Endothelial cell of umbilical vein (primary cell): ENCODE measurements around the gene MAPK8IP3. TPM values are rescaled to one million over a fixed set of nuclear protein-coding genes. Genes with fewer than 3 reads are reported as not detected.

Experiments used
- Bru-seq: library from RNA; stranded (reverse); fragments of 400-500 nt; gene quantifications from one replicate; lab custom pipeline; 2021; lab: Mats Ljungman, UMichigan
- BruChase-seq, 2 experiments: library from RNA; stranded (reverse); fragments of 400-500 nt; gene quantifications; one replicate each; lab custom pipeline; 2021; lab: Mats Ljungman, UMichigan
- BruUV-seq: library from RNA; stranded (reverse); fragments of 400-500 nt; replicated peaks from 2 replicates; lab custom pipeline; 2021; lab: Mats Ljungman, UMichigan
- CTCF ChIA-PET: fragments of 300-600, 350-600 bp; sonication (Branson Sonifier 250); formaldehyde crosslinking; loops from one replicate; lab custom pipeline; 2021; ENCODE audit warnings: antibody characterized with exemption, inconsistent platforms; lab: Charles Lee
- POLR2A ChIA-PET: fragments of 300-600, 350-600 bp; sonication (Branson Sonifier 250); formaldehyde crosslinking; loops from one replicate; lab custom pipeline; 2021; ENCODE audit warnings: antibody characterized with exemption, inconsistent platforms; lab: Charles Lee
- DNase-seq: peaks from one replicate; pipeline ENCODE4 v3.0.0-alpha.2; 2011; ENCODE audit warnings: low read depth, low spot score
- FAIRE-seq: peaks from 2 replicates; lab custom pipeline; 2011; peaks lifted over from hg19 to GRCh38; lab: Jason Lieb, UNC
- H2AFZ ChIP-seq: 2 replicates; pipeline ENCODE4 v1.6.0; 2012; ENCODE audit warnings: low read depth, low read length, control low read depth, inconsistent platforms
- H3K27ac ChIP-seq: 2 replicates; pipeline ENCODE4 v1.5.1; 2011; ENCODE audit warnings: low read depth, mild to moderate bottlenecking, control low read depth, low read length, moderate library complexity; ENCODE audit not compliant: insufficient read depth
- H3K27me3 ChIP-seq, 2 experiments: 2 replicates each; pipeline versions ENCODE4 v1.6.0 to v1.6.1; 2011; ENCODE audit warnings: low read length in 2 of 2, mixed read lengths in 1 of 2; ENCODE audit not compliant: control insufficient read depth in 2 of 2, insufficient read depth in 2 of 2
- H3K36me3 ChIP-seq, 2 experiments: 2 replicates in 1 of 2; 3 replicates in 1 of 2; pipeline ENCODE4 v1.5.1; 2011; ENCODE audit warnings: low read length in 2 of 2, mild to moderate bottlenecking in 1 of 2, moderate library complexity in 1 of 2; ENCODE audit not compliant: control insufficient read depth in 2 of 2, insufficient read depth in 2 of 2; ENCODE audit errors: extremely low read depth in 1 of 2
- H3K4me1 ChIP-seq: 3 replicates; pipeline ENCODE4 v1.5.1; 2011; ENCODE audit warnings: mild to moderate bottlenecking, low read length; ENCODE audit not compliant: control insufficient read depth, insufficient read depth; ENCODE audit errors: extremely low read depth
- H3K4me2 ChIP-seq: 2 replicates; pipeline ENCODE4 v1.6.1; 2011; ENCODE audit warnings: low read length, control low read depth, mixed read lengths; ENCODE audit not compliant: insufficient read depth
- H3K4me3 ChIP-seq, 3 experiments: fragments of 200-600 bp in 1 of 3; sonication (generic), shearing (Covaris generic) in 1 of 3; replicated peaks in 1 of 3; 2 replicates each; pipeline ENCODE4 v1.5.1; 2011 to 2016; ENCODE audit warnings: control low read depth in 3 of 3, low read length in 3 of 3, mild to moderate bottlenecking in 2 of 3, inconsistent platforms in 1 of 3, low read depth in 1 of 3, moderate library complexity in 1 of 3; ENCODE audit not compliant: insufficient read depth in 1 of 3
- H3K79me2 ChIP-seq: 2 replicates; pipeline ENCODE4 v1.6.0; 2012; ENCODE audit warnings: low read length, inconsistent platforms; ENCODE audit not compliant: control insufficient read depth, insufficient read depth
- H3K9ac ChIP-seq: replicated peaks from 2 replicates; pipeline ENCODE3; 2011; ENCODE audit warnings: low read length, control low read depth; ENCODE audit not compliant: insufficient read depth; ENCODE audit errors: extremely low read depth
- H3K9me1 ChIP-seq: replicated peaks from 3 replicates; pipeline ENCODE4 v1.6.0; 2011; ENCODE audit warnings: mild to moderate bottlenecking, low read length; ENCODE audit not compliant: control insufficient read depth, insufficient read depth; ENCODE audit errors: extremely low read depth
- H3K9me3 ChIP-seq: replicated peaks from 2 replicates; pipeline ENCODE4 v1.5.1; 2012; ENCODE audit warnings: low read length, inconsistent platforms; ENCODE audit not compliant: control insufficient read depth, insufficient read depth
- H4K20me1 ChIP-seq: replicated peaks from 2 replicates; pipeline ENCODE3; 2011; ENCODE audit warnings: mild to moderate bottlenecking, low read length; ENCODE audit not compliant: control insufficient read depth, insufficient read depth; ENCODE audit errors: extremely low read depth
- EZH2 ChIP-seq: IDR thresholded peaks from 2 replicates; pipeline ENCODE4 v1.6.1; 2012; ENCODE audit warnings: borderline replicate concordance, low read depth, mild to moderate bottlenecking, moderate library complexity, low read length, inconsistent platforms; ENCODE audit not compliant: severe bottlenecking
- FOS ChIP-seq: IDR thresholded peaks from 2 replicates; pipeline ENCODE4 v1.6.1; 2011; ENCODE audit warnings: mild to moderate bottlenecking, low read length, moderate library complexity, borderline replicate concordance; ENCODE audit not compliant: insufficient read depth
- GATA2 ChIP-seq: IDR thresholded peaks from 2 replicates; pipeline ENCODE4 v1.7.0; 2011; ENCODE audit warnings: low read depth, mild to moderate bottlenecking, moderate library complexity, mixed read lengths, low read length; ENCODE audit not compliant: insufficient read length, insufficient read depth
- JUN ChIP-seq: IDR thresholded peaks from 2 replicates; pipeline ENCODE4 v1.6.1; 2011; ENCODE audit warnings: borderline replicate concordance, low read depth; ENCODE audit not compliant: insufficient read length, insufficient read depth
- MYC ChIP-seq: IDR thresholded peaks from one replicate; pipeline ENCODE4 v1.6.1; 2011; ENCODE audit warnings: mild to moderate bottlenecking, low read depth, low read length
- POLR2A ChIP-seq: IDR thresholded peaks from 2 replicates; pipeline ENCODE4 v1.6.1; 2012; ENCODE audit warnings: low read depth, mild to moderate bottlenecking, control low read depth, low read length
- POLR2AphosphoS5 ChIP-seq: IDR thresholded peaks from 2 replicates; pipeline ENCODE4 v1.6.1; 2012; ENCODE audit warnings: low read depth, mild to moderate bottlenecking, control low read depth, low read length, moderate library complexity; ENCODE audit not compliant: insufficient read depth
- dilution Hi-C: fragments of 300-500 bp; cut with MboI; formaldehyde crosslinking; loops from one replicate; pipeline ENCODE4 v1.15.0; 2019; ENCODE audit warnings: low sequenced_read_pairs; ENCODE audit not compliant: extremely low pct_ligation_motif_present
- intact Hi-C: fragments of 100-400 bp; cut with micrococcal nuclease; formaldehyde crosslinking; loops from one replicate; pipeline ENCODE4 v1.10.0; 2022
- long read RNA-seq: library from polyadenylated mRNA; stranded (forward); transcript quantifications from one replicate; pipeline ENCODE4 v2.0.0, GENCODE V29; 2021
- polyA minus RNA-seq, 3 experiments: library from RNA; depleted of rRNA, polyadenylated mRNA; stranded (reverse); fragments of >200 nt; gene quantifications; 1 replicate in 1 of 3; 2 replicates in 2 of 3; pipeline ENCODE4 v1.2.3, GENCODE V29; 2011
- polyA plus RNA-seq, 4 experiments: library from polyadenylated mRNA; depleted of rRNA in 3 of 4; stranded (reverse) in 3 of 4; unstranded in 1 of 4; fragments of >200 nt; gene quantifications; 2 replicates each; pipeline versions ENCODE4 v1.2.1 to v1.2.3, GENCODE V29; 2011 to 2012; ENCODE audit warnings: missing spikeins in 1 of 4
- total RNA-seq: library from RNA; stranded (reverse); gene quantifications from 2 replicates; pipeline ENCODE4 v1.2.3, GENCODE V29; 2021
- TF ChIP-seq, protein P1 (sequence below): IDR thresholded peaks from 2 replicates; pipeline ENCODE4 v1.6.1; 2011; ENCODE audit not compliant: insufficient read depth, insufficient read length
- TF ChIP-seq, protein P2 (sequence below), 2 donors: IDR thresholded peaks; 1 replicate in 1 of 2; 2 replicates in 1 of 2; pipeline ENCODE4 v1.5.1; 2011; ENCODE audit warnings: low read length in 2 of 2, mild to moderate bottlenecking in 2 of 2, moderate library complexity in 2 of 2, control low read depth in 1 of 2, inconsistent platforms in 1 of 2, low read depth in 1 of 2; ENCODE audit not compliant: insufficient read depth in 1 of 2; ENCODE audit errors: extremely low read depth in 1 of 2

The MAPK8IP3 gene, protein sequence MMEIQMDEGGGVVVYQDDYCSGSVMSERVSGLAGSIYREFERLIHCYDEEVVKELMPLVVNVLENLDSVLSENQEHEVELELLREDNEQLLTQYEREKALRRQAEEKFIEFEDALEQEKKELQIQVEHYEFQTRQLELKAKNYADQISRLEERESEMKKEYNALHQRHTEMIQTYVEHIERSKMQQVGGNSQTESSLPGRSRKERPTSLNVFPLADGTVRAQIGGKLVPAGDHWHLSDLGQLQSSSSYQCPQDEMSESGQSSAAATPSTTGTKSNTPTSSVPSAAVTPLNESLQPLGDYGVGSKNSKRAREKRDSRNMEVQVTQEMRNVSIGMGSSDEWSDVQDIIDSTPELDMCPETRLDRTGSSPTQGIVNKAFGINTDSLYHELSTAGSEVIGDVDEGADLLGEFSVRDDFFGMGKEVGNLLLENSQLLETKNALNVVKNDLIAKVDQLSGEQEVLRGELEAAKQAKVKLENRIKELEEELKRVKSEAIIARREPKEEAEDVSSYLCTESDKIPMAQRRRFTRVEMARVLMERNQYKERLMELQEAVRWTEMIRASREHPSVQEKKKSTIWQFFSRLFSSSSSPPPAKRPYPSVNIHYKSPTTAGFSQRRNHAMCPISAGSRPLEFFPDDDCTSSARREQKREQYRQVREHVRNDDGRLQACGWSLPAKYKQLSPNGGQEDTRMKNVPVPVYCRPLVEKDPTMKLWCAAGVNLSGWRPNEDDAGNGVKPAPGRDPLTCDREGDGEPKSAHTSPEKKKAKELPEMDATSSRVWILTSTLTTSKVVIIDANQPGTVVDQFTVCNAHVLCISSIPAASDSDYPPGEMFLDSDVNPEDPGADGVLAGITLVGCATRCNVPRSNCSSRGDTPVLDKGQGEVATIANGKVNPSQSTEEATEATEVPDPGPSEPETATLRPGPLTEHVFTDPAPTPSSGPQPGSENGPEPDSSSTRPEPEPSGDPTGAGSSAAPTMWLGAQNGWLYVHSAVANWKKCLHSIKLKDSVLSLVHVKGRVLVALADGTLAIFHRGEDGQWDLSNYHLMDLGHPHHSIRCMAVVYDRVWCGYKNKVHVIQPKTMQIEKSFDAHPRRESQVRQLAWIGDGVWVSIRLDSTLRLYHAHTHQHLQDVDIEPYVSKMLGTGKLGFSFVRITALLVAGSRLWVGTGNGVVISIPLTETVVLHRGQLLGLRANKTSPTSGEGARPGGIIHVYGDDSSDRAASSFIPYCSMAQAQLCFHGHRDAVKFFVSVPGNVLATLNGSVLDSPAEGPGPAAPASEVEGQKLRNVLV (N-terminal part only)
- total RNA-seq, result 92.2 and 95.0 TPM in 2 replicates
- 40.7 and 48.6 TPM in 2 replicates for polyA plus RNA-seq
- polyA plus RNA-seq (2011; cell fraction: cytosol; rRNA removed), result 6.7 and 14.3 TPM in 2 replicates
- 396 and 440 TPM in 2 replicates for polyA plus RNA-seq (2011; cell fraction: nucleus; rRNA removed)
- polyA plus RNA-seq (2012), result 41.3 and 78.8 TPM in 2 replicates
- 46.6 and 91.8 TPM in 2 replicates for polyA minus RNA-seq
- 6.8 TPM for polyA minus RNA-seq (2011; cell fraction: cytosol; rRNA and poly(A)+ RNA removed)
- polyA minus RNA-seq (2011; cell fraction: nucleus; rRNA and poly(A)+ RNA removed), result 103 and 162 TPM in 2 replicates
- Bru-seq, nascent RNA, result percentile 55 among the genes with signal in this experiment
- BruChase-seq, experiment 1, labeled RNA remaining after a 6-hour chase, result percentile 83 among the genes with signal in this experiment
- percentile 72 among the genes with signal in this experiment for BruChase-seq, experiment 2, labeled RNA remaining after a 2-hour chase
- long read RNA-seq, partial matches to known transcripts, result 32 of 37 reads
- long read RNA-seq, other reads (novel, unspliced or antisense), result 4 of 37 reads

DNA sequence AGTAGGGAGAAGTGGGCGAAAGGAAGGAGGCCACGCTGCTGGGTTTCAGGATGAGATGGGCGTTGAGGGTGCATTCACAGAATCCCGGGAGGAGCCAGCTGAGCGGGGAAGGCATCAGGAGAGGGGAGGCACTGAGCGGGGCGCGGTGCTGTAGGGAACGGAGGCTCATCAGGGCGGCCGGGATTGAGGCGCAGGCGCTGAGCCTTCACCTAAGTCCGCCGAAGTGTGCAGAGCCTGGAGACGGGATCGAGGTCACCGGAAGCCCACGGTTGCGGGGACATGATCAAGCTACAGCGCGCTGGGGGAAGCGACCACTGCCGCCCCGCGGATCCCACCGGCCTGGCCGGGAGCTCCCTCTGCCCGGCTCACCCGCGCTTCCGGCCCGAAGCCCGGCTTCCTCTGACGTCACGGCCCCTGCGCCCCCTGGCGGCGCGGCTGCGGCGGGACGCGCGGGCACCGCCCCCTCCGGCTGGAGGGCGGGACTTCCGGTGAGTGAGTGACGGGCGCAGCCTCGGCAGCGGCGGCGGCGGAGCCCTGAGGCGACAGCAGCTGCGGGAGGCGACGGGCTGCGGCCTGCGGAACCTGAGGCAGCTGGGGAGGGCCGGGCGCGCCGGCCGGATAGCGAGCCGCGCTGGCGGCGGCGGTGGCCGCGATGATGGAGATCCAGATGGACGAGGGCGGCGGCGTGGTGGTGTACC is at the start of gene MAPK8IP3:
MAPK8IP3 (plus strand) TSS at position 508 of the 698 bp plus-strand sequence; CDS start at position 653, 145 bp downstream.
- dilution Hi-C loops, result no loop called here

More for the DNA sequence above, at the start of gene MAPK8IP3:
- DNase-seq (peak; percentile 95), FAIRE-seq (peak; percentile 94)
- H2AFZ ChIP-seq, result peak within 1 kb of the TSS; percentile 58
- intact Hi-C loops, result loop anchor here (1.0 to 10.0 kb wide), 5 partner anchors 28 to 329 kb away; partner anchors contain the start of genes CRAMP1, IFT140, JPT2 and TELO2
- ChIA-PET POLR2A (interaction anchor here (0.6 to 1.8 kb wide), 4 partner anchors 8 to 163 kb away, joined by 3 to 14 read pairs (median 5); partner anchors contain the start of gene JPT2), CTCF (interaction anchor here (0.6 to 4.2 kb wide), 28 partner anchors 10 to 285 kb away, joined by 3 to 52 read pairs (median 4); partner anchors contain the start of genes CRAMP1, EME2, IFT140 and JPT2)
- H3K79me2 ChIP-seq, result peaks cover 42% of the 10 kb centered on the region
- no peaks in the 10 kb centered on the region for H3K9me1 ChIP-seq
- H3K4me1 ChIP-seq, result peaks cover 12% of the 10 kb centered on the region
- H3K4me3 ChIP-seq, result peak within 1 kb of the TSS; percentile 39 to 82 (median 60)
- H3K27me3 ChIP-seq, result no peaks in the 10 kb centered on the region
- H3K36me3 ChIP-seq, result peaks cover 3 to 9% of the 10 kb centered on the region in 2 experiments
- TSS peak; percentile 65 for BruUV-seq
- H3K9me3 ChIP-seq, result no peaks in the 10 kb centered on the region
- H3K9ac ChIP-seq, result peak within 1 kb of the TSS; percentile 79
- H3K27ac ChIP-seq, result peak within 1 kb of the TSS; percentile 72
- TF ChIP-seq POLR2A (peak; percentile 97), EZH2 (no peak), MYC (no peak), FOS (no peak), GATA2 (no peak), POLR2AphosphoS5 (peak; percentile 99), JUN (no peak)
- TF ChIP-seq, protein P1, sequence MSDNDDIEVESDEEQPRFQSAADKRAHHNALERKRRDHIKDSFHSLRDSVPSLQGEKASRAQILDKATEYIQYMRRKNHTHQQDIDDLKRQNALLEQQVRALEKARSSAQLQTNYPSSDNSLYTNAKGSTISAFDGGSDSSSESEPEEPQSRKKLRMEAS, result no peak
- TF ChIP-seq, protein P2, sequence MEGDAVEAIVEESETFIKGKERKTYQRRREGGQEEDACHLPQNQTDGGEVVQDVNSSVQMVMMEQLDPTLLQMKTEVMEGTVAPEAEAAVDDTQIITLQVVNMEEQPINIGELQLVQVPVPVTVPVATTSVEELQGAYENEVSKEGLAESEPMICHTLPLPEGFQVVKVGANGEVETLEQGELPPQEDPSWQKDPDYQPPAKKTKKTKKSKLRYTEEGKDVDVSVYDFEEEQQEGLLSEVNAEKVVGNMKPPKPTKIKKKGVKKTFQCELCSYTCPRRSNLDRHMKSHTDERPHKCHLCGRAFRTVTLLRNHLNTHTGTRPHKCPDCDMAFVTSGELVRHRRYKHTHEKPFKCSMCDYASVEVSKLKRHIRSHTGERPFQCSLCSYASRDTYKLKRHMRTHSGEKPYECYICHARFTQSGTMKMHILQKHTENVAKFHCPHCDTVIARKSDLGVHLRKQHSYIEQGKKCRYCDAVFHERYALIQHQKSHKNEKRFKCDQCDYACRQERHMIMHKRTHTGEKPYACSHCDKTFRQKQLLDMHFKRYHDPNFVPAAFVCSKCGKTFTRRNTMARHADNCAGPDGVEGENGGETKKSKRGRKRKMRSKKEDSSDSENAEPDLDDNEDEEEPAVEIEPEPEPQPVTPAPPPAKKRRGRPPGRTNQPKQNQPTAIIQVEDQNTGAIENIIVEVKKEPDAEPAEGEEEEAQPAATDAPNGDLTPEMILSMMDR (IDR thresholded peaks at IDR 0.05; ENCODE audit: extremely low read depth in 1 of 2, insufficient read depth in 1 of 2, low read depth in 1 of 2, low read length in 2 of 2), result peak; percentile 73 to 100
- H4K20me1 ChIP-seq, result no peaks in the 10 kb centered on the region
- H3K4me2 ChIP-seq, result peak within 1 kb of the TSS; percentile 80
